Gastrocnemius medialis (tissue), 4 donors: ENCODE data around the gene DDR1. TPM values are rescaled to one million over a fixed set of nuclear protein-coding genes. Genes with fewer than 3 reads are reported as not detected.
"Not testable (repeated sequence)": the region's sequence is repeated elsewhere in the genome, so short reads cannot be mapped to it uniquely, and the experiment has no call there.

ENCODE experiments used
- ATAC-seq, 2 donors: fragments of 150-250 bp; one replicate each; pipeline ENCODE4 v1.9.1; 2016
- DNase-seq, 2 donors: peaks; one replicate each; pipeline ENCODE4 v3.0.0-alpha.2; 2019
- H3K27ac ChIP-seq, 4 donors: fragments of 200-600 bp; sonication (generic); 1 replicate in 1 of 4; 2 replicates in 3 of 4; pipeline ENCODE4 v1.5.1; 2016 to 2018; ENCODE audit warnings: mild to moderate bottlenecking in 2 of 4, moderate library complexity in 1 of 4
- H3K27me3 ChIP-seq, 3 donors: fragments of 200-600 bp; sonication (generic) in 2 of 3; 1 replicate in 1 of 3; 2 replicates in 2 of 3; pipeline versions ENCODE4 v1.5.1 to v1.6.0; 2016 to 2019; ENCODE audit warnings: mild to moderate bottlenecking in 1 of 3, moderate library complexity in 1 of 3
- H3K36me3 ChIP-seq, 2 donors: fragments of 200-600 bp; sonication (generic) in 1 of 2; one replicate each; pipeline ENCODE4 v1.5.1; 2017 to 2018
- H3K4me1 ChIP-seq, 2 donors: fragments of 200-600 bp; sonication (generic) in 1 of 2; one replicate each; pipeline ENCODE4 v1.5.1; 2016 to 2017; ENCODE audit warnings: mild to moderate bottlenecking in 2 of 2
- H3K4me3 ChIP-seq, 4 donors: fragments of 200-600 bp; sonication (generic) in 3 of 4; 1 replicate in 1 of 4; 2 replicates in 3 of 4; pipeline ENCODE4 v1.5.1; 2016 to 2019; ENCODE audit warnings: mild to moderate bottlenecking in 2 of 4
- H3K9me3 ChIP-seq, 3 donors: fragments of 200-600 bp; sonication (generic) in 2 of 3; 1 replicate in 1 of 3; 2 replicates in 2 of 3; pipeline ENCODE4 v1.5.1; 2016 to 2019
- POLR2A ChIP-seq, 2 donors: fragments of 450-650 bp; IDR thresholded peaks; one replicate each; pipeline ENCODE4 v1.6.1; 2017; ENCODE audit warnings: antibody characterized with exemption in 2 of 2, mild to moderate bottlenecking in 2 of 2, moderate library complexity in 2 of 2
- in situ Hi-C, 4 donors: fragments of 200-750 bp; cut with MboI; loops; one replicate each; pipeline versions ENCODE4 v1.15.0 to v1.8.0; 2017; ENCODE audit warnings: low sequenced_read_pairs in 4 of 4
- intact Hi-C: fragments of 100-400 bp; cut with DNase I; formaldehyde crosslinking; loops from one replicate; pipeline ENCODE4 v1.15.1; 2023; ENCODE audit warnings: low total_unique reads
- total RNA-seq, 4 donors: library from RNA; depleted of rRNA; stranded (reverse); fragments of >200 nt; gene quantifications; one replicate each; pipeline versions ENCODE4 v1.1.0 to v1.2.3, GENCODE V29; 2016
- TF ChIP-seq, protein P1 (sequence below), 5 experiments: fragments of 450-650 bp in 3 of 5; fragments of 200-600 bp in 2 of 5; sonication (generic) in 2 of 5; IDR thresholded peaks in 4 of 5; conservative IDR thresholded peaks in 1 of 5; 1 replicate in 4 of 5; 2 replicates in 1 of 5; pipeline ENCODE4 v1.5.1; 2016 to 2019; ENCODE audit warnings: antibody characterized with exemption in 5 of 5, mild to moderate bottlenecking in 3 of 5, moderate library complexity in 3 of 5

DDR1 gene
- total RNA-seq, 4 donors from 2014 or later = 20.0 to 62.2 (median 59.3) TPM

- no peak for TF ChIP-seq POLR2A (IDR thresholded peaks at IDR 0.05)
- TF ChIP-seq, protein P1, sequence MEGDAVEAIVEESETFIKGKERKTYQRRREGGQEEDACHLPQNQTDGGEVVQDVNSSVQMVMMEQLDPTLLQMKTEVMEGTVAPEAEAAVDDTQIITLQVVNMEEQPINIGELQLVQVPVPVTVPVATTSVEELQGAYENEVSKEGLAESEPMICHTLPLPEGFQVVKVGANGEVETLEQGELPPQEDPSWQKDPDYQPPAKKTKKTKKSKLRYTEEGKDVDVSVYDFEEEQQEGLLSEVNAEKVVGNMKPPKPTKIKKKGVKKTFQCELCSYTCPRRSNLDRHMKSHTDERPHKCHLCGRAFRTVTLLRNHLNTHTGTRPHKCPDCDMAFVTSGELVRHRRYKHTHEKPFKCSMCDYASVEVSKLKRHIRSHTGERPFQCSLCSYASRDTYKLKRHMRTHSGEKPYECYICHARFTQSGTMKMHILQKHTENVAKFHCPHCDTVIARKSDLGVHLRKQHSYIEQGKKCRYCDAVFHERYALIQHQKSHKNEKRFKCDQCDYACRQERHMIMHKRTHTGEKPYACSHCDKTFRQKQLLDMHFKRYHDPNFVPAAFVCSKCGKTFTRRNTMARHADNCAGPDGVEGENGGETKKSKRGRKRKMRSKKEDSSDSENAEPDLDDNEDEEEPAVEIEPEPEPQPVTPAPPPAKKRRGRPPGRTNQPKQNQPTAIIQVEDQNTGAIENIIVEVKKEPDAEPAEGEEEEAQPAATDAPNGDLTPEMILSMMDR (IDR thresholded peaks at IDR 0.05 in 4 of 5, conservative IDR thresholded peaks at IDR 0.05 in 1 of 5) = no peak
- H3K27ac ChIP-seq = no peak overlapping the region
- DNase-seq (no peak), ATAC-seq (no peak)
- H3K9me3 ChIP-seq = no peaks in the 10 kb centered on the region
- no peaks in the 10 kb centered on the region for H3K36me3 ChIP-seq
- intact Hi-C loops (no loop called here), in situ Hi-C loops (no loop called here)
- no peaks in the 10 kb centered on the region for H3K4me1 ChIP-seq
- H3K27me3 ChIP-seq = no peaks in the 10 kb centered on the region
- no peak overlapping the region for H3K4me3 ChIP-seq
Observed at GRCh38 chr6:30857112-30857511, 27.2 kb upstream of the DDR1 start.

DNA sequence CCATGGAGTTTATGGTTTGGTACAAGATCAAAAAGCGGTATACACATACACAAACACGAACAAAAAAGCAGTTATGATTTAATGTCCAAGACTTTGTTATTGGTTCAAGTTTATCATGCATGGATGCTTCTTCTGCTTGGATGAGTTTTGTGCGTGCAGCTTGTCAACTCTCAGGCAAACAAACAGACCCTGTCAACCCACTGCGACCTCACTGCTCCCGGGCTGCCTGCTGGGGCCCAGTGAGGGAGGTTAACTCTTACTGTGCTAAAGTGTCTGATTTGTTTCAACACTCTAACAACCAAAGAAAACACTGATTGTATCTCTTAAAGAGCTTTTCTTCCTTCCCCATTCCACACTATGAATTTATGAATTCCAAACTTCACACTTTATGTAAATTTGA lies 26.8 kb upstream of the DDR1 start:
- DNase-seq (no peak), ATAC-seq (no peak)
- H3K27me3 ChIP-seq = no peaks in the 10 kb centered on the region
- no peak overlapping the region for H3K27ac ChIP-seq
- TF ChIP-seq, protein P1 (IDR thresholded peaks at IDR 0.05 in 4 of 5, conservative IDR thresholded peaks at IDR 0.05 in 1 of 5) = no peak
- TF ChIP-seq POLR2A (IDR thresholded peaks at IDR 0.05) = no peak
- no peak overlapping the region for H3K4me3 ChIP-seq
- H3K9me3 ChIP-seq = no peaks in the 10 kb centered on the region
- H3K4me1 ChIP-seq = no peaks in the 10 kb centered on the region
- intact Hi-C loops (no loop called here), in situ Hi-C loops (no loop called here)
- no peaks in the 10 kb centered on the region for H3K36me3 ChIP-seq

GRCh38 chr6:30859726-30860125 lies 24.6 kb upstream of the DDR1 start:
- in situ Hi-C loops, ATAC-seq, H3K36me3 ChIP-seq, H3K27ac ChIP-seq, H3K4me1 ChIP-seq, H3K27me3 ChIP-seq, H3K4me3 ChIP-seq, H3K9me3 ChIP-seq, intact Hi-C loops, DNase-seq: not testable (repeated sequence)

GRCh38 chr6:30861257-30862048 lies 22.9 kb upstream of the DDR1 start:
- TF ChIP-seq, protein P1 (IDR thresholded peaks at IDR 0.05 in 4 of 5, conservative IDR thresholded peaks at IDR 0.05 in 1 of 5) = no peak
- no peak for TF ChIP-seq POLR2A (IDR thresholded peaks at IDR 0.05)
- Histone ChIP-seq H3K4me1 (no peaks in the 10 kb centered on the region), H3K9me3 (no peaks in the 10 kb centered on the region), H3K27me3 (no peaks in the 10 kb centered on the region), H3K27ac (no peak overlapping the region), H3K36me3 (no peaks in the 10 kb centered on the region), H3K4me3 (no peak overlapping the region)
- in situ Hi-C loops = no loop called here
- DNase-seq (no peak), ATAC-seq (no peak)
- intact Hi-C loops = no loop called here

DNA sequence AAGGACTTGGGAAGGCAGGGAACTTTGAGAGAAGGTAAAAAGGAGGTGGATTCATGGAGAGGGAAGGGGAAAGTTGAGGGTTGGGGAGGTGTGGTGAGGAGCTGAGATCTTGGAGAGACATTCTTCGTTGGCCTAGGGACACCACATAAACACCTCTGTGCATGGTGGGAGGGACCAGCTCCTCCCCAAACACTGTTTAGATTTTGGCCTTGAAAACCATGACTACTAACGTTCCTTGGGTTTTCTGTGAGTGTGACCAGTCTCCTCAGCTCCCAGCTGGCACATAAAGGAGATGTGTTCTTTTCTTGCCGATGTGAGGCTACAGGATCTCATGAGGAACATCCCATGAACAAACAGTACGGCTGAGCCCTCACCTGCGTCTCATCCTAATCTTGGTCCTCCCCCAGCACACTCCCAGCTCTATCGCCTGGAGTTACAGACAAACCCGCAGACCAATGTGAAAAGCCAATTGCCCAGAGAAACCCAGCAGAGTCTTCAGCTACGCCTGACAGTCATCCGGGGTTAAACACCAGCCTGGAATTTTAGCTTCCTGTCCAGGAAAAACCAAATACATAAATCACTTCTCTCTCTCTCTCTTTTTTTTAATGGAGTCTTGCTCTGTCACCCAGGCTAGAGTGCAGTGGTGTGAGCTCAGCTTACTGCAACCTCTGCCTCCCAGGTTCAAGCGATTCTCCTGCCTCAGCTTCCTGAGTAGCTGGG lies 22.0 kb upstream of the DDR1 start:
- Histone ChIP-seq H3K27ac (no peak overlapping the region), H3K36me3 (no peaks in the 10 kb centered on the region), H3K4me1 (no peaks in the 10 kb centered on the region), H3K27me3 (no peaks in the 10 kb centered on the region), H3K4me3 (no peak overlapping the region), H3K9me3 (no peaks in the 10 kb centered on the region)
- in situ Hi-C loops (no loop called here), intact Hi-C loops (no loop called here)
- TF ChIP-seq, protein P1 (IDR thresholded peaks at IDR 0.05 in 4 of 5, conservative IDR thresholded peaks at IDR 0.05 in 1 of 5) = no peak
- no peak for TF ChIP-seq POLR2A (IDR thresholded peaks at IDR 0.05)
- DNase-seq = no peak
- ATAC-seq = no peak
